Measurements from ENCODE around the gene SDC3.
A peak's percentile ranks its signal among the peaks of the same experiment; 100 is the strongest.
"Not testable (repeated sequence)": the region's sequence is repeated elsewhere in the genome, so short reads cannot be mapped to it uniquely, and the experiment has no call there.

SDC3 gene

GRCh38 chr1:30872033-30872947 is 36.3 kb downstream of the SDC3 start:
- no peak for DNase-seq

GRCh38 chr1:30871276-30871871 is 37.2 kb downstream of the SDC3 start:
- no peak for DNase-seq

GRCh38 chr1:30870656-30871055 is 37.9 kb downstream of the SDC3 start:
- DNase-seq: no peak

GRCh38 chr1:30870035-30870434 is 38.5 kb downstream of the SDC3 start:
- no peak for DNase-seq

DNA sequence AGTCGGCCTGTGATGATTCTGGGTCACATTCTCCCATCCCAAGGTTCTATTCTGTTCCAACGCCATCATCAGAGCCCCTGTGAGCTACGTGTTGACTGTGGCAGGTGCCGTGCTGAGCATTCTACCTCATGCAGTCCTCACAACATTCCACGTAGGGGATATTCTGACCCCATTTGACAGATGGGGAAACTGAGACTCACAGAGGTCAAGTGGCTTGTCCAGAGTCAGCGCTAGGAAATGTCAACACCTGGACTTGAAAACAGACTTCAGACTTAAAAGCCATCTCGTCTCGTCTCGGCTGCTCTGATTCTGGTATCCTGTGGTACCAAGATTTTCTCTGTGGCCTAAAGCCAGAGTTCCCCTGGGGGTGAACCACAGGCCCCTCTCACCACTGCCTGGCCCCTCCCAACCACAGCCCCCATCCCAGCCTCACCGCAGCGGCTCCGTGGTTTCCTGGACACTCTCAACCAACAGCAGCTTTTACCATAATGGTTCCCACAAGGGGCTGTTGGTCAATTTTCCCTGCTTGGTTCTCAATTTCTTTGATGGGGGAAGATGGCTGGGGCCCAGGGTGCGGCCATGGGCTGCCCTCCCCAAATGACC is 39.6 kb downstream of the SDC3 start:
- DNase-seq: no peak

GRCh38 chr1:30868057-30868456 is 40.5 kb downstream of the SDC3 start:
- DNase-seq: not testable (repeated sequence)

DNA sequence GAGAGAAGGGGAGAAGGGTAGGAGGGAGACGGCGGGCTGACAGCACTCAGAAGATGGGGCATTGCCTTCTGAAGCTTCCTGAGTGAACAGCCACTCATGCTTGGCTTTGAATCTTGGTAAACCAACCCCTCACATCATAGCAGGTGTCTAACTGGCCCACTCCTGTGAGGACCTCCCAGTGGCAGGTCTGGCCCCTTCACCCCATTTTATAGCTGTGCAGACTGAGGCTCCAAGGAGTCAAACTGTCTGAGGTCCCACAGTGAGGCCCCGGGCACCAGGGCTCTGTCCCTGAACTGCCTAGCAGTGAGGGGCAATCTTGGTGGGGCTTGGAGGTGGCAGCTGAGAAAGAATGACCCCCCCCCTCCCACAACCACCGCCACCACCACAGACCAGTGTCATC is 41.0 kb downstream of the SDC3 start:
- no peak for DNase-seq

DNA sequence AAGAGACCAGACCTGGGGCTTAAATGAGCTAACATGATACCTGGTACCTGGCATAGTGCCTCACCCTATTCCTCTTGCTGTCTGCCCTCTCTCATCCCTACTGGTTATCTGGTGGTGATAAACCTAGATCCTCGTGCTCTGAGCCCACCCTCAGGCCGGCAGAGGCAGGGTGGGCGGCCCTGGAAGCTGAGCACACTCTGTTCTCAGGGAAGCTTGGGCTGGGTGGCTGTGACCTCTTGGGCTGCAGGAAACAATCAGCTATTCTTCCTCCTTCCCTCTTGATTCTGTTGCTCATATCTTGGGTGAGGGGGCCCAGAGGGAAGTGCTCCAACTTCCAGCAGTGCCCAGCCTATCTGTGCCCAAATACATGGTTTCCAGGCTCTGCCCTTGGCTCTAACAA is 42.0 kb downstream of the SDC3 start:
- no peak for DNase-seq

DNA sequence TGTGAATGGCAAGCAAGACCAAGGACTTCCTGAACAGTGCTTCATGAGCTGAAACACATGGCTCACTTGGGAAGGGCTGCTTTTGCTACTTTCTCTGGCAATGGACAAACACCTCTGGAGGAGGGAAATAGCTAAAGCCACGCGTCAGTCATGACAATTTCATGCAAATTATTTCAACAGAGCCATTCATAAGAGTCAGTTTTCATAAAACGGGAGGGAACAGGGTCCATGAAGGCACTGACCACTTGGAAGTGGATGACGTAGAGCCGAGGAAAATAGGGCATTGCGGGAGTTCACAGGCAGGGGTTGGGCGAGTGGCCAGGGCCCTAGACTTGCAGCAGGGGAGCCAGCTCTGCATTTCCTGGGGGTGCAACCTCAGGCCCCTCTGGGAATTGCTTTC is 43.9 kb downstream of the SDC3 start:
- DNase-seq: no peak

DNA sequence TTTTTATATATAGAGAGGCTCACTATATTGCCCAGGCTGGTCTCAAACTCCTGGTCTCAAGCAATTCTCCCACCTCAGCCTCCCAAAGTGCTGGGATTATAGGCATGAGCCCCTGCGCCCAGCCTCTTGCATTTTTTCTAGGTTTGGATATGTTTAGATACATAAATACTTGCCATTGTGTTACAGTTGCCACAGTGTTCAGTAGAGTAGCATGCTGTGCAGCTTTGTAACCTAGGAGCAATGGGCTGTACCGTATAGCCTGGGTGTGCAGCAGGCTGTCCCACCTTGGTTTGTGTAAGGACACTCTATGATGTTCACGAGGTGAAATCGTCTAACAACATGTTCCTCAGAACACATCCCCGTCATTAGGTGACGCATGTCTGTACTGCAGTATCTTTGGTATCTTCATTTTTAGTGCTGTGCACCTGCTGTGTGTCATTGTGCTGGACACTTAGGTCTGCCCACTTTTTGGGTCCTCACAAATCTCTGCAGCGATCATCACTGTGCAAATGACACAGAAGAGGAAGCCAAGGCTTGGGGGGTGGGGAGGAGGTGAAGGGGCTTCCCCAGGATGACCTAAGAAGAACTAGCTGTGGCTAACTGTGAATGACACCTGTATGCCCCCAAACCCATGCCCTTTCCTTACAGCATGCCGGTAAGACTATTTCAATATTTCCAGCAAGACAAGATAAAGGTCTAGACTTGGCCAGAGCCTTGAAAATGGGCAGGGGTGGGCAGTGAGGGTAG is 44.5 kb downstream of the SDC3 start:
- no peak for DNase-seq

DNA sequence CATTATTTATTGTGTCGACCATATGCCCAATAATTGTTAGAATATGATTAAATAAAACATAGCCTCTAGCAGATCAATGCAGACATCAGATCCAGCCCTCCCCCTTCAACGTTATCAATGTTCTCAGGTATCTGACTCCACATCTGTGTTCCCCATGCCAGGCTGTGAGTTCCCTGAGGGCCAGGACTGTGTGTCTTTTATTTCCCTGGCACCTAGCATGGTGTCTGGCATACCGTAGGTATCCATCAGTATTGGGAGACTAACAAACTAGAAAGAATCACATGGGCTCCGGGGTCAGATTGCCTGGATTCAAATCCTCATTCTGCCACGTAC is 48.3 kb downstream of the SDC3 start:
- no peak for DNase-seq

DNA sequence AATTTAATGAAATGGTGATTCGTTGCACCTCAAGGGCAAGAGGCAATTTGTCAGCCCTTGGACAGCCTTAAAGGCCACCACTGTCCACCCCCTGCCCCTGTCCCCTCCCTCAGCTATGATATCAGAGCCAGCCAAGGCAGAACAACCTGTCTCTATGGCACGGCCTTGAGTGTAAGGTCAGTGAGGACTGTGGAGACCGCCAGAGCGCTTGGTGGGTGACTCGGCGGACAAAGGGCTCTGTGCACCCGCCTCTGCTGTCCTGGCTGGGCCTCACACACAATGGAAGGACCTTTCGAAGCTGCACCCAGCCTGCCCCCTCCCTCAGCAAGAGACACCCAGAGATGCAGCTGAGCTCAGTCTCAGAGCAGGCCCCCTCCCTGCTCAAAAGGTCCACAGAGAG is 50.6 kb downstream of the SDC3 start:
- DNase-seq: no peak

GRCh38 chr1:30857062-30857461 is 51.5 kb downstream of the SDC3 start:
- DNase-seq: no peak

GRCh38 chr1:30856260-30856790 is 52.2 kb downstream of the SDC3 start:
- DNase-seq: peak; percentile 63

DNA sequence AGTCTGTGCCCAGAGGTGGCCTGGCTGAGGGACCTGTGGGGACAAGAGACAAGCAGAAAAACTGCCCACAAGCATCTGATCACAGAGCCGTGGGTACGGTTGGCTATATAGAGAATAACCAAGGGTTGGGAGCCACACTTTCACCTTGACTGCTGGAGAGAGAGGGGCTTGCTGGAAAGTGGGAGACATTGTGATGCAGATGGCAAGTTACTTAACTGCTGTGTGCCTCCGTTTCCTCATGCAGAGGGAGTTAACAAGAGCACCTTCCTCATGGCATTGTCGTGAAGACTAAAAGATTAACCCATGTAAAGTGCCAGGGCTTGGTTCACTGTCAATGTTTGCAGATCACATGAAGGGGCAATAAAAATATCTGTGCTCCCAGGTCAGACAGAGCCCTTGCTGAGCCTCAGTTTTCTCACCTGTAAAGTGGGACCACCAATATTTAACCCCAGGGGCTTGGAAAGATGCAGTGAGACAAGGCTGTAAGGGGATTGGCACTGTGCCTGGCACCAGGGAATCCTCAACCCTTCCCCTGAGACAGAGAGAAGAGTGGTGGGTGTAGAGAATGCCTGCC is 52.8 kb downstream of the SDC3 start:
- no peak for DNase-seq

- DNase-seq: no peak
Observed at GRCh38 chr1:30853350-30853749, 55.2 kb downstream of the SDC3 start.

DNA sequence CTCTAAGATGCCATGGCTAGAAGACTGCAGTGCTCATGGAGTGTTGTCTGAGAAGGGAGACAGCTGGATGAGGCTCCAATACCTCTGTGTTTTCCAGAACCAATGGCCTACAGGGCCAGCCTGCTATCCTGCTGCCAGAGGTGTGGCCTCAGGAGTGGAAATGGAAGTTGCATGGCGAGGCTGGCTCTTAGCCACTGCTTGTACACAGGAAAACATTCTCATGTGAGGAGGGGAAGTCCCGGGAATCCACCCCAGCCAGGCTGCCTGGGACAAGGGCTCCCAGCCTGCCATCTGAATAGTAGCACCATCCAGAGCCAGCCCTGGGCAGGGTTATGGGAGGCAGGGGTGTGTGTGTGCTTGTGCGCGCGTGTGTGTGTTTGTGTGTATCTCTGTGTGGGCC is 56.5 kb downstream of the SDC3 start:
- no peak for DNase-seq

DNA sequence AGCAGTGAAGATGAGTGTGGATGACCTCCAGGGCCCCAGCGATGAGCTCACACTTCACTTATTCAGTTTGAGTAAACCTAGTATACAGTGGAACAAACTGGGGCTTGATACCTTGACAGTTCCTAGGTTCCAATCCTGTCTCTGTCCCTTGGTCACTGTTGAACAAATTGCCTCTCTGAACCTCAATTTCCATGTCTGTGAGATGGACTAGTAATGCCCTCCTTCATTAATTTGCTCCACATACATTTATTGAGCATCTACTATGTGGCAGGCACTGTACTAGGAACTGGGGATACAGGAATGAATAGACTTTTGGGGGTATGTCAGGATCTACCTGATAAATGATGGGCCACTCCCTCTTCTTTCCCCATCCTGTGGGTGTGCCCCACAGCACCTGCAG is 57.3 kb downstream of the SDC3 start:
- DNase-seq: no peak

GRCh38 chr1:30850607-30851006 is 58.0 kb downstream of the SDC3 start:
- DNase-seq: no peak

GRCh38 chr1:30848130-30848529 is 60.4 kb downstream of the SDC3 start:
- no peak for DNase-seq

- DNase-seq: no peak
Observed at GRCh38 chr1:30847358-30847972, 61.1 kb downstream of the SDC3 start.

- DNase-seq: no peak
Observed at GRCh38 chr1:30846587-30846986, 62.0 kb downstream of the SDC3 start.

GRCh38 chr1:30845904-30846290 is 62.7 kb downstream of the SDC3 start:
- no peak for DNase-seq

All from NCI-H1694 (cell line).